ENCODE measurements around the gene TRIM60.
"Not testable (repeated sequence)": the region's sequence is repeated elsewhere in the genome, so short reads cannot be mapped to it uniquely, and the experiment has no call there.

The TRIM60 gene

GRCh38 chr4:165084787-165085186 is 53.0 kb downstream of the TRIM60 start:
- DNase-seq (ENCODE audit: low read depth in 1 of 2, low spot score in 1 of 2); H3K27ac ChIP-seq (replicated peaks); H3K4me3 ChIP-seq (replicated peaks; ENCODE audit: insufficient read depth, low read length); H3K27me3 ChIP-seq (ENCODE audit: insufficient read depth, poor library complexity, severe bottlenecking): not testable (repeated sequence)

GRCh38 chr4:165085946-165086345 is 54.1 kb downstream of the TRIM60 start:
- no peak for TF ChIP-seq GABPA (IDR thresholded peaks at IDR 0.05; ENCODE audit: low read depth)
- DNase-seq (ENCODE audit: low read depth in 1 of 2, low spot score in 1 of 2) = no peak
- Histone ChIP-seq H3K27ac (replicated peaks) (no peak overlapping the region), H3K4me3 (replicated peaks; ENCODE audit: insufficient read depth, low read length) (no peak overlapping the region), H3K27me3 (ENCODE audit: insufficient read depth, poor library complexity, severe bottlenecking) (no peaks in the 10 kb centered on the region)

GRCh38 chr4:165088366-165088765 is 56.6 kb downstream of the TRIM60 start:
- Histone ChIP-seq H3K4me3 (replicated peaks; ENCODE audit: insufficient read depth, low read length) (no peak overlapping the region), H3K27ac (replicated peaks) (no peak overlapping the region), H3K27me3 (ENCODE audit: insufficient read depth, poor library complexity, severe bottlenecking) (no peaks in the 10 kb centered on the region)
- TF ChIP-seq CTCF (IDR thresholded peaks at IDR 0.05; ENCODE audit: insufficient read depth, low read length) (no peak), REST (IDR thresholded peaks at IDR 0.05; ENCODE audit: insufficient replicate concordance, low read depth) (no peak), POLR2AphosphoS5 (IDR thresholded peaks at IDR 0.05; ENCODE audit: low read depth) (no peak), GABPA (IDR thresholded peaks at IDR 0.05; ENCODE audit: low read depth) (no peak), SPI1 (IDR thresholded peaks at IDR 0.05; ENCODE audit: borderline replicate concordance, low read depth) (no peak)
- no peak for DNase-seq (ENCODE audit: low read depth in 1 of 2, low spot score in 1 of 2)

Measured in HL-60 (cell line).